WTC11 (cell line): ENCODE data around the gene GNAI1. TPM values are rescaled to one million over a fixed set of nuclear protein-coding genes. Genes with fewer than 3 reads are reported as not detected.
"Not testable (repeated sequence)": the region's sequence is repeated elsewhere in the genome, so short reads cannot be mapped to it uniquely, and the experiment has no call there.

Experiments
- ATAC-seq: fragments of 200-7000 bp; cut with Tn5 transposase; 2 replicates; pipeline ENCODE4 v1.10.0; 2021; ENCODE audit warnings: mild to moderate bottlenecking, moderate library complexity
- CTCF ChIA-PET: fragments of 300-600 bp; sonication (Branson Sonifier 250); formaldehyde crosslinking; loops from one replicate; lab custom pipeline; 2021; ENCODE audit warnings: antibody characterized with exemption; lab: Charles Lee
- POLR2A ChIA-PET: fragments of 350-600 bp; sonication (Branson Sonifier 250); formaldehyde crosslinking; loops from one replicate; lab custom pipeline; 2021; ENCODE audit warnings: antibody characterized with exemption; lab: Charles Lee
- DNase-seq: peaks from one replicate; pipeline ENCODE4 v3.0.0; 2021; ENCODE audit warnings: low spot score
- H3K27ac Mint-ChIP-seq: 2 replicates; pipeline ENCODE4 v1.8.0; 2021; ENCODE audit warnings: mixed read lengths
- H3K27me3 Mint-ChIP-seq: 2 replicates; pipeline ENCODE4 v1.8.0; 2021; ENCODE audit warnings: low read depth, mild to moderate bottlenecking, moderate library complexity, mixed read lengths
- H3K36me3 Mint-ChIP-seq: 2 replicates; pipeline ENCODE4 v1.8.0; 2021; ENCODE audit warnings: mixed read lengths
- H3K4me1 Mint-ChIP-seq: 2 replicates; pipeline ENCODE4 v1.8.0; 2022; ENCODE audit warnings: mixed read lengths
- H3K4me3 Mint-ChIP-seq: 2 replicates; pipeline ENCODE4 v1.8.0; 2021; ENCODE audit warnings: mild to moderate bottlenecking, moderate library complexity, mixed read lengths
- H3K9me3 Mint-ChIP-seq: 2 replicates; pipeline ENCODE4 v1.8.0; 2021; ENCODE audit warnings: mixed read lengths
- CBFB ChIP-seq: sonication (generic); formaldehyde crosslinking; IDR thresholded peaks from 2 replicates; pipeline ENCODE4 v1.8.1; 2022; ENCODE audit warnings: mild to moderate bottlenecking, low read depth, missing genetic modification reagents
- EMX1 ChIP-seq: fragments of 250-450 bp; sonication (Bioruptor Pico); IDR thresholded peaks from 2 replicates; pipeline ENCODE4 v1.8.0; 2021; ENCODE audit warnings: mild to moderate bottlenecking
- FOXJ3 ChIP-seq: sonication (generic); formaldehyde crosslinking; IDR thresholded peaks from 2 replicates; pipeline ENCODE4 v1.9.0; 2021; ENCODE audit warnings: missing genetic modification reagents, mild to moderate bottlenecking, borderline replicate concordance
- FOXK1 ChIP-seq: sonication (generic); formaldehyde crosslinking; IDR thresholded peaks from 2 replicates; pipeline ENCODE4 v1.8.0; 2022; ENCODE audit warnings: mild to moderate bottlenecking, moderate library complexity, missing genetic modification reagents
- FOXP1 ChIP-seq: sonication (generic); formaldehyde crosslinking; IDR thresholded peaks from 2 replicates; pipeline ENCODE4 v1.8.0; 2022; ENCODE audit warnings: missing genetic modification reagents, mild to moderate bottlenecking, moderate library complexity, borderline replicate concordance
- RELA ChIP-seq: sonication (generic); formaldehyde crosslinking; IDR thresholded peaks from 2 replicates; pipeline ENCODE4 v1.8.1; 2022; ENCODE audit warnings: missing genetic modification reagents, mild to moderate bottlenecking, borderline replicate concordance
- SMAD4 ChIP-seq: sonication (generic); formaldehyde crosslinking; IDR thresholded peaks from 2 replicates; pipeline ENCODE4 v1.8.0; 2022; ENCODE audit warnings: mild to moderate bottlenecking, missing genetic modification reagents
- SOX15 ChIP-seq: fragments of 250-450 bp; sonication (Bioruptor Pico); IDR thresholded peaks from 2 replicates; pipeline ENCODE4 v1.9.0; 2021; ENCODE audit warnings: mild to moderate bottlenecking
- SP1 ChIP-seq: sonication (generic); formaldehyde crosslinking; conservative IDR thresholded peaks from 2 replicates; pipeline ENCODE4 v1.8.1; 2022; ENCODE audit warnings: missing genetic modification reagents
- ZNF138 ChIP-seq: sonication (generic); formaldehyde crosslinking; conservative IDR thresholded peaks from 2 replicates; pipeline ENCODE4 v1.8.1; 2022; ENCODE audit warnings: mild to moderate bottlenecking, moderate library complexity, missing genetic modification reagents
- ZNF232 ChIP-seq: sonication (generic); formaldehyde crosslinking; IDR thresholded peaks from 2 replicates; pipeline ENCODE4 v1.8.0; 2022; ENCODE audit warnings: mild to moderate bottlenecking, missing genetic modification reagents
- ZNF317 ChIP-seq: sonication (generic); formaldehyde crosslinking; IDR thresholded peaks from 2 replicates; pipeline ENCODE4 v1.8.1; 2023; ENCODE audit warnings: low read depth, mild to moderate bottlenecking, moderate library complexity, missing genetic modification reagents, borderline replicate concordance
- ZNF396 ChIP-seq: fragments of 250-450 bp; sonication (Bioruptor Pico); IDR thresholded peaks from 2 replicates; pipeline ENCODE4 v1.8.0; 2021; ENCODE audit warnings: mild to moderate bottlenecking, moderate library complexity, borderline replicate concordance
- total RNA-seq: library from RNA; stranded (reverse); gene quantifications from 3 replicates; pipeline ENCODE4 v1.2.3, GENCODE V29; 2021
- TF ChIP-seq, protein P1 (sequence below): sonication (generic); formaldehyde crosslinking; IDR thresholded peaks from 2 replicates; pipeline ENCODE4 v1.8.0; 2022; ENCODE audit warnings: mild to moderate bottlenecking, missing genetic modification reagents
- TF ChIP-seq, protein P2 (sequence below): fragments of 250-450 bp; sonication (Bioruptor Pico); IDR thresholded peaks from 2 replicates; pipeline ENCODE4 v1.9.0; 2021; ENCODE audit warnings: moderate library complexity, mild to moderate bottlenecking, inconsistent platforms, borderline replicate concordance
- TF ChIP-seq, protein P3 (sequence below): sonication (generic); formaldehyde crosslinking; IDR thresholded peaks from 2 replicates; pipeline ENCODE4 v1.8.0; 2023; ENCODE audit warnings: mild to moderate bottlenecking, missing genetic modification reagents
- TF ChIP-seq, protein P4 (sequence below): sonication (generic); formaldehyde crosslinking; IDR thresholded peaks from 2 replicates; pipeline ENCODE4 v1.8.1; 2022; ENCODE audit warnings: mild to moderate bottlenecking, missing genetic modification reagents, moderate library complexity, borderline replicate concordance
- TF ChIP-seq, protein P5 (sequence below): sonication (generic); formaldehyde crosslinking; IDR thresholded peaks from 2 replicates; pipeline ENCODE4 v1.8.0; 2023; ENCODE audit warnings: missing genetic modification reagents
- TF ChIP-seq, protein P6 (sequence below): sonication (generic); formaldehyde crosslinking; IDR thresholded peaks from 2 replicates; pipeline ENCODE4 v1.8.1; 2023; ENCODE audit warnings: mild to moderate bottlenecking, moderate library complexity, missing genetic modification reagents
- TF ChIP-seq, protein P7 (sequence below): sonication (generic); formaldehyde crosslinking; IDR thresholded peaks from 2 replicates; pipeline ENCODE4 v1.8.0; 2022; ENCODE audit warnings: mild to moderate bottlenecking, missing genetic modification reagents
- TF ChIP-seq, protein P8 (sequence below): sonication (generic); formaldehyde crosslinking; IDR thresholded peaks from 2 replicates; pipeline ENCODE4 v1.8.1; 2022; ENCODE audit warnings: low read depth, mild to moderate bottlenecking, moderate library complexity, missing genetic modification reagents, borderline replicate concordance
- TF ChIP-seq, protein P9 (sequence below): sonication (generic); formaldehyde crosslinking; conservative IDR thresholded peaks from 2 replicates; pipeline ENCODE4 v1.8.1; 2022; ENCODE audit warnings: mild to moderate bottlenecking, missing genetic modification reagents

Gene GNAI1
- total RNA-seq, 1 experiment from 2014 or later = 26.7 TPM

DNA sequence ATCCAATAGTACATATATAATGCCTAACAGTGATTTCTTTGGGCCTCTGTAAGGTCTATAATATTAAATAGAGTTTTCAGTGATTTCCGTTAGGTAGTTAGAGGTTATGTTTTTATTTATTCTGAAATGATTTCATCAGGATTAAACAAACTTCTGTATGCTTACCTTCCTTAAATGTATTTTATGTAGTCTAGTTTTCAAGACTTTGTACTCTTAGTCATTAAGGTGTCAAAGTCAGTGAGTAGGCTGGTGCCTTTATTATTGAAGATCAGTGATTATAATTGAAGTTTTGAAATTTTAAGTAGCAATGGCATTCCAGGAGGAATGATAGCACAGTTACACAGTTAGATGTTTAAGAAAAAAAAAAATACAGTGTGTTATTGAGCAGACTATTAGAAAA is 20.7 kb downstream of the GNAI1 start (continued):
- TF ChIP-seq, protein P1, sequence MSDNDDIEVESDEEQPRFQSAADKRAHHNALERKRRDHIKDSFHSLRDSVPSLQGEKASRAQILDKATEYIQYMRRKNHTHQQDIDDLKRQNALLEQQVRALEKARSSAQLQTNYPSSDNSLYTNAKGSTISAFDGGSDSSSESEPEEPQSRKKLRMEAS (CRISPR knock-in tag) = no peak
- no peak for TF ChIP-seq EMX1 (CRISPR knock-in tag)
- TF ChIP-seq, protein P2, sequence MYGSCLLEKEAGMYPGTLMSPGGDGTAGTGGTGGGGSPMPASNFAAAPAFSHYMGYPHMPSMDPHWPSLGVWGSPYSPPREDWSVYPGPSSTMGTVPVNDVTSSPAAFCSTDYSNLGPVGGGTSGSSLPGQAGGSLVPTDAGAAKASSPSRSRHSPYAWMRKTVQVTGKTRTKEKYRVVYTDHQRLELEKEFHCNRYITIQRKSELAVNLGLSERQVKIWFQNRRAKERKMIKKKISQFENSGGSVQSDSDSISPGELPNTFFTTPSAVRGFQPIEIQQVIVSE = no peak
- no peak for TF ChIP-seq SMAD4 (CRISPR knock-in tag)
- no peak for TF ChIP-seq SOX15 (CRISPR knock-in tag)
- TF ChIP-seq ZNF396 (CRISPR knock-in tag) = no peak
- no peak for TF ChIP-seq RELA (CRISPR knock-in tag)
- TF ChIP-seq, protein P3, sequence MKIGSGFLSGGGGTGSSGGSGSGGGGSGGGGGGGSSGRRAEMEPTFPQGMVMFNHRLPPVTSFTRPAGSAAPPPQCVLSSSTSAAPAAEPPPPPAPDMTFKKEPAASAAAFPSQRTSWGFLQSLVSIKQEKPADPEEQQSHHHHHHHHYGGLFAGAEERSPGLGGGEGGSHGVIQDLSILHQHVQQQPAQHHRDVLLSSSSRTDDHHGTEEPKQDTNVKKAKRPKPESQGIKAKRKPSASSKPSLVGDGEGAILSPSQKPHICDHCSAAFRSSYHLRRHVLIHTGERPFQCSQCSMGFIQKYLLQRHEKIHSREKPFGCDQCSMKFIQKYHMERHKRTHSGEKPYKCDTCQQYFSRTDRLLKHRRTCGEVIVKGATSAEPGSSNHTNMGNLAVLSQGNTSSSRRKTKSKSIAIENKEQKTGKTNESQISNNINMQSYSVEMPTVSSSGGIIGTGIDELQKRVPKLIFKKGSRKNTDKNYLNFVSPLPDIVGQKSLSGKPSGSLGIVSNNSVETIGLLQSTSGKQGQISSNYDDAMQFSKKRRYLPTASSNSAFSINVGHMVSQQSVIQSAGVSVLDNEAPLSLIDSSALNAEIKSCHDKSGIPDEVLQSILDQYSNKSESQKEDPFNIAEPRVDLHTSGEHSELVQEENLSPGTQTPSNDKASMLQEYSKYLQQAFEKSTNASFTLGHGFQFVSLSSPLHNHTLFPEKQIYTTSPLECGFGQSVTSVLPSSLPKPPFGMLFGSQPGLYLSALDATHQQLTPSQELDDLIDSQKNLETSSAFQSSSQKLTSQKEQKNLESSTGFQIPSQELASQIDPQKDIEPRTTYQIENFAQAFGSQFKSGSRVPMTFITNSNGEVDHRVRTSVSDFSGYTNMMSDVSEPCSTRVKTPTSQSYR (CRISPR knock-in tag) = no peak
- TF ChIP-seq, all 79 proteins: peak for 0

DNA sequence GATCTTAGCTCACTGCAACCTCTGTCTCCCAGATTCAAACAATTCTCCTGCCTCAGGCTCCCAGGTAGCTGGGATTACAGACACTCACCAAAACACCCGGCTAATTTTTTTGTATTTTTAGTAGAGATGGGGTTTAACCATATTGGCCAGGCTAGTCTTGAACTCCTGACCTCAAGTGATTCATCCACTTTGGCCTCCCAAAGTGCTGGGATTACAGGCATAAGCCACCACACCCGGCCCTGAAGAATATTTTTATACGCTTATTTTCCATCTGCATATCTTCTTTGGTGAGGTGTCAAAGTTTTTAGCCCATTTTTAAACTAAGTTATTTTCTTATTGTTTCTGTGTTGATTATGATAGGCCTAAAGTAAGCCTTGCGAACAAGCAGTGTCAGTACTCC is 23.1 kb downstream of the GNAI1 start:
- ATAC-seq, H3K27ac Mint-ChIP-seq: not testable (repeated sequence)
- peaks cover 64% of the 10 kb centered on the region for H3K4me1 Mint-ChIP-seq

DNA sequence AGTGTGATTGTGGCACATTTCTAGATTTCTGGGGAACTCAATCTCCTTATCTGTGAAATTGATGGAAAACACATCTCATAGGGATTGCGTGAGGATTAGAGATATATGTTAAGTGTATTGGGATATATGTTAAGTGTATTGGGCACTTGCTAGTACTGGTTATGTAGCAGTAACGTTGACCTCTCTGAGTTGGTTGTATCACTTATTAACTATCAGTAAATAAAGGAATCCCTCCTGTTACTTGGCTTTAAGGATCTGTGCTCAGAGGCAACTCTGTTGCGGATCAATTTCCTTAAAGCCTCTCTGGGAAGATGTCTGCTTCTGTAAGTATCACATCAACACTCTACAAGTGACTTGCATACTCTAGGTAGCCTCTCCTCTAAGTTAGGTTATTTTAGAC is 25.2 kb downstream of the GNAI1 start:
- Mint-ChIP-seq H3K36me3 (peaks cover 16% of the 10 kb centered on the region), H3K27me3 (no peaks in the 10 kb centered on the region; the same call in 1 of the 2 replicates), H3K27ac (no peak overlapping the region), H3K9me3 (peaks cover 10% of the 10 kb centered on the region), H3K4me1 (peaks cover 56% of the 10 kb centered on the region), H3K4me3 (no peak overlapping the region)
- POLR2A ChIA-PET = no interaction called here
- no peak for ATAC-seq
- no peak for DNase-seq
- CTCF ChIA-PET = no interaction called here
- TF ChIP-seq, protein P4, sequence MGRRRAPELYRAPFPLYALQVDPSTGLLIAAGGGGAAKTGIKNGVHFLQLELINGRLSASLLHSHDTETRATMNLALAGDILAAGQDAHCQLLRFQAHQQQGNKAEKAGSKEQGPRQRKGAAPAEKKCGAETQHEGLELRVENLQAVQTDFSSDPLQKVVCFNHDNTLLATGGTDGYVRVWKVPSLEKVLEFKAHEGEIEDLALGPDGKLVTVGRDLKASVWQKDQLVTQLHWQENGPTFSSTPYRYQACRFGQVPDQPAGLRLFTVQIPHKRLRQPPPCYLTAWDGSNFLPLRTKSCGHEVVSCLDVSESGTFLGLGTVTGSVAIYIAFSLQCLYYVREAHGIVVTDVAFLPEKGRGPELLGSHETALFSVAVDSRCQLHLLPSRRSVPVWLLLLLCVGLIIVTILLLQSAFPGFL (CRISPR knock-in tag) = no peak
- TF ChIP-seq, protein P5, sequence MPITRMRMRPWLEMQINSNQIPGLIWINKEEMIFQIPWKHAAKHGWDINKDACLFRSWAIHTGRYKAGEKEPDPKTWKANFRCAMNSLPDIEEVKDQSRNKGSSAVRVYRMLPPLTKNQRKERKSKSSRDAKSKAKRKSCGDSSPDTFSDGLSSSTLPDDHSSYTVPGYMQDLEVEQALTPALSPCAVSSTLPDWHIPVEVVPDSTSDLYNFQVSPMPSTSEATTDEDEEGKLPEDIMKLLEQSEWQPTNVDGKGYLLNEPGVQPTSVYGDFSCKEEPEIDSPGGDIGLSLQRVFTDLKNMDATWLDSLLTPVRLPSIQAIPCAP (CRISPR knock-in tag) = no peak
- TF ChIP-seq, protein P6, sequence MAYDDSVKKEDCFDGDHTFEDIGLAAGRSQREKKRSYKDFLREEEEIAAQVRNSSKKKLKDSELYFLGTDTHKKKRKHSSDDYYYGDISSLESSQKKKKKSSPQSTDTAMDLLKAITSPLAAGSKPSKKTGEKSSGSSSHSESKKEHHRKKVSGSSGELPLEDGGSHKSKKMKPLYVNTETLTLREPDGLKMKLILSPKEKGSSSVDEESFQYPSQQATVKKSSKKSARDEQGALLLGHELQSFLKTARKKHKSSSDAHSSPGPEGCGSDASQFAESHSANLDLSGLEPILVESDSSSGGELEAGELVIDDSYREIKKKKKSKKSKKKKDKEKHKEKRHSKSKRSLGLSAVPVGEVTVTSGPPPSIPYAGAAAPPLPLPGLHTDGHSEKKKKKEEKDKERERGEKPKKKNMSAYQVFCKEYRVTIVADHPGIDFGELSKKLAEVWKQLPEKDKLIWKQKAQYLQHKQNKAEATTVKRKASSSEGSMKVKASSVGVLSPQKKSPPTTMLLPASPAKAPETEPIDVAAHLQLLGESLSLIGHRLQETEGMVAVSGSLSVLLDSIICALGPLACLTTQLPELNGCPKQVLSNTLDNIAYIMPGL = no peak
- TF ChIP-seq CBFB (no peak), ZNF232 (CRISPR knock-in tag) (no peak), FOXJ3 (no peak), FOXP1 (no peak), SP1 (CRISPR knock-in tag) (no peak), ZNF138 (CRISPR knock-in tag) (no peak), FOXK1 (CRISPR knock-in tag) (no peak), EMX1 (CRISPR knock-in tag) (no peak), ZNF317 (CRISPR knock-in tag) (no peak)
- TF ChIP-seq, protein P7, sequence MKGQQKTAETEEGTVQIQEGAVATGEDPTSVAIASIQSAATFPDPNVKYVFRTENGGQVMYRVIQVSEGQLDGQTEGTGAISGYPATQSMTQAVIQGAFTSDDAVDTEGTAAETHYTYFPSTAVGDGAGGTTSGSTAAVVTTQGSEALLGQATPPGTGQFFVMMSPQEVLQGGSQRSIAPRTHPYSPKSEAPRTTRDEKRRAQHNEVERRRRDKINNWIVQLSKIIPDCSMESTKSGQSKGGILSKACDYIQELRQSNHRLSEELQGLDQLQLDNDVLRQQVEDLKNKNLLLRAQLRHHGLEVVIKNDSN (CRISPR knock-in tag) = no peak
- TF ChIP-seq, protein P8, sequence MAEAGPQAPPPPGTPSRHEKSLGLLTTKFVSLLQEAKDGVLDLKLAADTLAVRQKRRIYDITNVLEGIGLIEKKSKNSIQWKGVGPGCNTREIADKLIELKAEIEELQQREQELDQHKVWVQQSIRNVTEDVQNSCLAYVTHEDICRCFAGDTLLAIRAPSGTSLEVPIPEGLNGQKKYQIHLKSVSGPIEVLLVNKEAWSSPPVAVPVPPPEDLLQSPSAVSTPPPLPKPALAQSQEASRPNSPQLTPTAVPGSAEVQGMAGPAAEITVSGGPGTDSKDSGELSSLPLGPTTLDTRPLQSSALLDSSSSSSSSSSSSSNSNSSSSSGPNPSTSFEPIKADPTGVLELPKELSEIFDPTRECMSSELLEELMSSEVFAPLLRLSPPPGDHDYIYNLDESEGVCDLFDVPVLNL (CRISPR knock-in tag) = no peak
- TF ChIP-seq, protein P9, sequence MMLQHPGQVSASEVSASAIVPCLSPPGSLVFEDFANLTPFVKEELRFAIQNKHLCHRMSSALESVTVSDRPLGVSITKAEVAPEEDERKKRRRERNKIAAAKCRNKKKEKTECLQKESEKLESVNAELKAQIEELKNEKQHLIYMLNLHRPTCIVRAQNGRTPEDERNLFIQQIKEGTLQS = no peak

More for the DNA sequence above, 23.1 kb downstream of the GNAI1 start:
- DNase-seq, H3K4me3 Mint-ChIP-seq, H3K27me3 Mint-ChIP-seq, H3K36me3 Mint-ChIP-seq, CTCF ChIA-PET, H3K9me3 Mint-ChIP-seq, POLR2A ChIA-PET: not testable (repeated sequence)
